Measurements from ENCODE around the gene SMIM10.

Gene SMIM10

DNA sequence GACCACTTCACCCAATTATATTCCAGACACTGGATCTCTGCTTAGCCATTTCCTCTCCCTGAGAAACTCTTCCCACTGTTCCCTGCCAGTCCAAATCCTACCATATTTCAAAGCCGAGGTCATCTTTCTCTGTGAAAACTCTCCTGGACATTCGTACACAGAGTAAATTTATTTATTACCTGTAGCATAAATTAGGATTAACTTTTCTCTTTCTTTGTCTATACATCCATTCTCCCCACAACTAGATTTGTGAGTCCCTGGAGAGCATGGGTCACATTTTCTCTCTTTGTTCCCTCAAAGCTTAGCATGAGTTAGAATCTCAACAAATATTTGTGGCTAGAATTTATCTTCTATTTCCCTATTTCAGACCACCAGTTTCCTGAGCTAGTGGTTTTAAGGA, 27.8 kb upstream of the SMIM10 start:
- H3K4me3 ChIP-seq (ENCODE audit: low read depth, low read length) = no peak overlapping the region
- H3K9me3 ChIP-seq (ENCODE audit: severe bottlenecking) = no peaks in the 10 kb centered on the region
- H3K27ac ChIP-seq = no peak overlapping the region
- H3K36me3 ChIP-seq = no peaks in the 10 kb centered on the region
- DNase-seq = no peak
- TF ChIP-seq, protein P1, sequence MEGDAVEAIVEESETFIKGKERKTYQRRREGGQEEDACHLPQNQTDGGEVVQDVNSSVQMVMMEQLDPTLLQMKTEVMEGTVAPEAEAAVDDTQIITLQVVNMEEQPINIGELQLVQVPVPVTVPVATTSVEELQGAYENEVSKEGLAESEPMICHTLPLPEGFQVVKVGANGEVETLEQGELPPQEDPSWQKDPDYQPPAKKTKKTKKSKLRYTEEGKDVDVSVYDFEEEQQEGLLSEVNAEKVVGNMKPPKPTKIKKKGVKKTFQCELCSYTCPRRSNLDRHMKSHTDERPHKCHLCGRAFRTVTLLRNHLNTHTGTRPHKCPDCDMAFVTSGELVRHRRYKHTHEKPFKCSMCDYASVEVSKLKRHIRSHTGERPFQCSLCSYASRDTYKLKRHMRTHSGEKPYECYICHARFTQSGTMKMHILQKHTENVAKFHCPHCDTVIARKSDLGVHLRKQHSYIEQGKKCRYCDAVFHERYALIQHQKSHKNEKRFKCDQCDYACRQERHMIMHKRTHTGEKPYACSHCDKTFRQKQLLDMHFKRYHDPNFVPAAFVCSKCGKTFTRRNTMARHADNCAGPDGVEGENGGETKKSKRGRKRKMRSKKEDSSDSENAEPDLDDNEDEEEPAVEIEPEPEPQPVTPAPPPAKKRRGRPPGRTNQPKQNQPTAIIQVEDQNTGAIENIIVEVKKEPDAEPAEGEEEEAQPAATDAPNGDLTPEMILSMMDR (IDR thresholded peaks at IDR 0.05; ENCODE audit: low read depth, low read length) = no peak
- H3K27me3 ChIP-seq (ENCODE audit: insufficient read depth, low read depth, severe bottlenecking) = no peaks in the 10 kb centered on the region

DNA sequence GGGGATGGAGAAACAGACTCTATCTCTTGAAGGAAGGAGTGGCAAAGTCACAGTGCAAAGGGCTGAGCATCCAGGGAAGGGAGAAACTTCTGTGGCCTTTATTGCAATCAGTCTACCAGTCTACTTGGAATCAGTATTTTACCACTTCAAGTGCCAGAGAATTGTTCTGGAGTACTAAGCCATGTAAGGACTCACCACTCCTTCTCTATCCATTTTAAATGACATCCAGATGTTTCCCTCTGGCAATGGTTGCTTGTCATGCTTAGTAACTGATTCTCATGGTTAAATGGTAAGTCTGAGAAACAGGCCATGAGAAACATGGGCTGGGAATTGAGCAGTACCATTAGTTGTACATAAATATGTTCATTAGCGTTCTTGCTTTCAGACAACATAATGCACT, 21.1 kb upstream of the SMIM10 start:
- Histone ChIP-seq H3K4me3 (ENCODE audit: low read depth, low read length) (no peak overlapping the region), H3K9me3 (ENCODE audit: severe bottlenecking) (no peaks in the 10 kb centered on the region), H3K27me3 (ENCODE audit: insufficient read depth, low read depth, severe bottlenecking) (no peaks in the 10 kb centered on the region), H3K36me3 (no peaks in the 10 kb centered on the region), H3K27ac (no peak overlapping the region)
- TF ChIP-seq, protein P1 (IDR thresholded peaks at IDR 0.05; ENCODE audit: low read depth, low read length) = no peak
- DNase-seq = no peak

- Histone ChIP-seq H3K36me3 (no peaks in the 10 kb centered on the region), H3K27ac (no peak overlapping the region), H3K27me3 (ENCODE audit: insufficient read depth, low read depth, severe bottlenecking) (peaks cover 3% of the 10 kb centered on the region), H3K9me3 (ENCODE audit: severe bottlenecking) (no peaks in the 10 kb centered on the region), H3K4me3 (ENCODE audit: low read depth, low read length) (no peak overlapping the region)
- TF ChIP-seq, protein P1 (IDR thresholded peaks at IDR 0.05; ENCODE audit: low read depth, low read length) = no peak
- DNase-seq = no peak
Measured at GRCh38 chrX:134971926-134972325, 18.9 kb upstream of the SMIM10 start.

GRCh38 chrX:134975516-134975915, 15.3 kb upstream of the SMIM10 start:
- Histone ChIP-seq H3K4me3 (ENCODE audit: low read depth, low read length) (no peak overlapping the region), H3K36me3 (no peaks in the 10 kb centered on the region), H3K27me3 (ENCODE audit: insufficient read depth, low read depth, severe bottlenecking) (peaks cover 3% of the 10 kb centered on the region), H3K27ac (no peak overlapping the region), H3K9me3 (ENCODE audit: severe bottlenecking) (no peaks in the 10 kb centered on the region)
- no peak for DNase-seq
- TF ChIP-seq, protein P1 (IDR thresholded peaks at IDR 0.05; ENCODE audit: low read depth, low read length) = no peak

- DNase-seq = no peak
- no peaks in the 10 kb centered on the region for H3K9me3 ChIP-seq (ENCODE audit: severe bottlenecking)
- no peaks in the 10 kb centered on the region for H3K36me3 ChIP-seq
- no peak overlapping the region for H3K27ac ChIP-seq
- H3K4me3 ChIP-seq (ENCODE audit: low read depth, low read length) = no peak overlapping the region
- no peaks in the 10 kb centered on the region for H3K27me3 ChIP-seq (ENCODE audit: insufficient read depth, low read depth, severe bottlenecking)
- TF ChIP-seq, protein P1 (IDR thresholded peaks at IDR 0.05; ENCODE audit: low read depth, low read length) = no peak
Measured at GRCh38 chrX:134981910-134982309, 8.9 kb upstream of the SMIM10 start.

GRCh38 chrX:134982748-134983147, 8.0 kb upstream of the SMIM10 start:
- TF ChIP-seq, protein P1 (IDR thresholded peaks at IDR 0.05; ENCODE audit: low read depth, low read length) = no peak
- Histone ChIP-seq H3K27ac (no peak overlapping the region), H3K9me3 (ENCODE audit: severe bottlenecking) (no peaks in the 10 kb centered on the region), H3K36me3 (no peaks in the 10 kb centered on the region), H3K4me3 (ENCODE audit: low read depth, low read length) (no peak overlapping the region), H3K27me3 (ENCODE audit: insufficient read depth, low read depth, severe bottlenecking) (no peaks in the 10 kb centered on the region)
- DNase-seq = no peak

Data from WERI-Rb-1 (cell line).